ENCODE results near the gene DISC1.

- TF ChIP-seq EZH2 (IDR thresholded peaks at IDR 0.05; ENCODE audit: insufficient read depth, poor library complexity, severe bottlenecking) (no peak), EZH2phosphoT487 (IDR thresholded peaks at IDR 0.05; ENCODE audit: insufficient read depth, low read depth) (no peak)
These were observed 1.8 kb downstream of the DISC1 start for GRCh38 chr1:231628207-231628876.

Data from GM23248 (cell line).